ENCODE data around the gene PPDPF.

- TF ChIP-seq CTCF (conservative IDR thresholded peaks at IDR 0.05; ENCODE audit: low read length), result no peak
- TF ChIP-seq EZH2phosphoT487 (IDR thresholded peaks at IDR 0.05; ENCODE audit: borderline replicate concordance, low read depth, low read length), result no peak
Observed at GRCh38 chr20:63557481-63557891, 36.9 kb downstream of the PPDPF start.

Data from OCI-LY7 (cell line).